Activated T-cell treated with anti-CD3 and anti-CD28 coated beads, Interleukin-2, amount 50 U/mL, for 1 hour (primary cell): Measurements from ENCODE around the gene FBXL19.
"Not testable (repeated sequence)": the region's sequence is repeated elsewhere in the genome, so short reads cannot be mapped to it uniquely, and the experiment has no call there.

ENCODE experiments used
- DNase-seq: peaks from one replicate; pipeline ENCODE4 v3.0.0-alpha.2; 2020

FBXL19 gene

GRCh38 chr16:30922960-30923535 lies 324 bp upstream of the FBXL19 start:
- peak; percentile 91 for DNase-seq

GRCh38 chr16:30924076-30924912 lies 922 bp downstream of the FBXL19 start:
- peak; percentile 30 for DNase-seq

GRCh38 chr16:30924913-30925631 lies 1.7 kb downstream of the FBXL19 start:
- DNase-seq, result no peak

- DNase-seq, result no peak
These were observed 2.2 kb downstream of the FBXL19 start for GRCh38 chr16:30925632-30925987.

- no peak for DNase-seq
These were observed 2.8 kb downstream of the FBXL19 start for GRCh38 chr16:30925995-30926811.

- no peak for DNase-seq
These were observed 3.8 kb downstream of the FBXL19 start for GRCh38 chr16:30926937-30927788.

- no peak for DNase-seq
These were observed 4.5 kb downstream of the FBXL19 start for GRCh38 chr16:30927789-30928378.

GRCh38 chr16:30928390-30928789 lies 5.0 kb downstream of the FBXL19 start:
- no peak for DNase-seq

- no peak for DNase-seq
These were observed 5.8 kb downstream of the FBXL19 start for GRCh38 chr16:30929167-30929566.

- DNase-seq, result no peak
These were observed 6.8 kb downstream of the FBXL19 start for GRCh38 chr16:30930160-30930571.

GRCh38 chr16:30931068-30931650 lies 7.8 kb downstream of the FBXL19 start:
- no peak for DNase-seq

- no peak for DNase-seq
These were observed 11.6 kb downstream of the FBXL19 start for GRCh38 chr16:30934827-30935557.

GRCh38 chr16:30937692-30938091 lies 14.3 kb downstream of the FBXL19 start:
- no peak for DNase-seq

GRCh38 chr16:30939571-30939970 lies 16.2 kb downstream of the FBXL19 start:
- DNase-seq, result not testable (repeated sequence)

GRCh38 chr16:30941600-30942425 lies 18.4 kb downstream of the FBXL19 start:
- DNase-seq, result peak; percentile 67

- no peak for DNase-seq
These were observed 19.0 kb downstream of the FBXL19 start for GRCh38 chr16:30942426-30942806.

GRCh38 chr16:30944352-30944751 lies 21.0 kb downstream of the FBXL19 start:
- no peak for DNase-seq

- no peak for DNase-seq
These were observed 23.5 kb downstream of the FBXL19 start for GRCh38 chr16:30946671-30947540.

GRCh38 chr16:30947541-30947858 lies 24.1 kb downstream of the FBXL19 start:
- no peak for DNase-seq
